OCI-LY7 (cell line): ENCODE measurements around the gene TRPM2. TPM values are rescaled to one million over a fixed set of nuclear protein-coding genes. Genes with fewer than 3 reads are reported as not detected.

ENCODE experiments used
- BruUV-seq: library from RNA; stranded (reverse); fragments of 400-500 nt; replicated peaks from 2 replicates; lab custom pipeline; 2021; lab: Mats Ljungman, UMichigan
- CTCF ChIA-PET: fragments of 300-600 bp; sonication (Branson Sonifier 250); formaldehyde crosslinking; loops from one replicate; lab custom pipeline; 2022; ENCODE audit warnings: antibody characterized with exemption; ENCODE audit not compliant: unreplicated experiment; lab: Charles Lee
- POLR2A ChIA-PET: fragments of 300-600 bp; sonication (Branson Sonifier 250); formaldehyde crosslinking; loops from one replicate; lab custom pipeline; 2022; ENCODE audit warnings: antibody characterized with exemption; lab: Charles Lee
- DNase-seq: peaks from one replicate; pipeline ENCODE4 v3.0.0-alpha.2; 2015; ENCODE audit warnings: low spot score
- H2AFZ ChIP-seq: fragments of 200-600 bp; sonication (generic), shearing (Covaris generic); 2 replicates; pipeline ENCODE4 v1.6.1; 2014; ENCODE audit warnings: mild to moderate bottlenecking, antibody characterized with exemption, low read length, moderate library complexity
- H3K27ac ChIP-seq: fragments of 200-600 bp; sonication (generic); 2 replicates; pipeline ENCODE4 v1.5.1; 2014; ENCODE audit warnings: mixed run types, low read depth, mild to moderate bottlenecking, moderate library complexity, low read length, inconsistent platforms; ENCODE audit not compliant: poor library complexity, severe bottlenecking
- H3K36me3 ChIP-seq: fragments of 200-600 bp; sonication (generic); 2 replicates; pipeline ENCODE4 v1.6.1; 2014; ENCODE audit warnings: mild to moderate bottlenecking, antibody characterized with exemption, low read length, moderate library complexity, mixed read lengths; ENCODE audit not compliant: insufficient read depth
- H3K4me1 ChIP-seq: fragments of 200-600 bp; sonication (generic); 2 replicates; pipeline ENCODE4 v1.5.1; 2014; ENCODE audit warnings: mild to moderate bottlenecking, low read length; ENCODE audit not compliant: insufficient read depth, poor library complexity, severe bottlenecking
- H3K4me2 ChIP-seq: fragments of 200-600 bp; sonication (generic); 2 replicates; pipeline ENCODE4 v1.6.1; 2014; ENCODE audit warnings: mild to moderate bottlenecking, low read length
- H3K4me3 ChIP-seq: fragments of 200-600 bp; sonication (generic); 2 replicates; pipeline ENCODE4 v1.5.1; 2014; ENCODE audit warnings: mild to moderate bottlenecking, low read depth, low read length; ENCODE audit not compliant: poor library complexity, severe bottlenecking
- H3K79me2 ChIP-seq: fragments of 200-600 bp; sonication (generic); 2 replicates; pipeline ENCODE4 v1.6.1; 2016; ENCODE audit warnings: low read depth, mild to moderate bottlenecking, low read length, moderate library complexity, mixed read lengths; ENCODE audit not compliant: insufficient read depth
- H3K9me2 ChIP-seq: fragments of 200-600 bp; sonication (generic); 2 replicates; pipeline ENCODE4 v1.6.1; 2016; ENCODE audit warnings: mild to moderate bottlenecking, low read length, mixed read lengths; ENCODE audit not compliant: insufficient read depth
- H3K9me3 ChIP-seq: fragments of 200-600 bp; sonication (generic); 2 replicates; pipeline ENCODE4 v1.6.1; 2014; ENCODE audit warnings: mild to moderate bottlenecking, mixed run types, low read length, mixed read lengths
- H4K20me1 ChIP-seq: fragments of 200-600 bp; sonication (generic); 2 replicates; pipeline ENCODE4 v1.6.1; 2014; ENCODE audit warnings: mild to moderate bottlenecking, antibody characterized with exemption, low read length, moderate library complexity, mixed read lengths; ENCODE audit not compliant: insufficient read depth
- CTCF ChIP-seq: fragments of 200-600 bp; sonication (generic); conservative IDR thresholded peaks from 2 replicates; pipeline ENCODE4 v1.5.1; 2014; ENCODE audit warnings: mild to moderate bottlenecking, antibody characterized with exemption, low read length, moderate library complexity, mixed read lengths
- EZH2phosphoT487 ChIP-seq: fragments of 200-600 bp; sonication (generic); IDR thresholded peaks from 2 replicates; pipeline ENCODE4 v1.6.1; 2018; ENCODE audit warnings: low read depth, borderline replicate concordance, mild to moderate bottlenecking, mixed run types, antibody characterized with exemption, low read length, moderate library complexity, mixed read lengths
- intact Hi-C: fragments of 100-400 bp; cut with micrococcal nuclease; formaldehyde crosslinking; loops from one replicate; pipeline ENCODE4 v1.10.0; 2022; ENCODE audit not compliant: unreplicated experiment
- total RNA-seq, 2 experiments: library from RNA; depleted of rRNA in 1 of 2; stranded (reverse); fragments of >200 nt in 1 of 2; shearing (Covaris generic) in 1 of 2; gene quantifications; 2 replicates each; pipeline ENCODE4 v1.2.3, GENCODE V29; 2014 to 2022

Gene TRPM2
- total RNA-seq, 2 experiments from 2014 or later = 1.8 to 7.1 TPM

- CTCF ChIA-PET = no interaction called here
- POLR2A ChIA-PET = no interaction called here
- intact Hi-C loops = no loop called here
- H3K36me3 ChIP-seq = no peaks in the 10 kb centered on the region
- DNase-seq = no peak
- no peaks in the 10 kb centered on the region for H3K4me1 ChIP-seq
- TF ChIP-seq CTCF (no peak), EZH2phosphoT487 (no peak)
- no peak overlapping the region for H3K4me2 ChIP-seq
- H3K9me3 ChIP-seq = no peaks in the 10 kb centered on the region
- no peaks in the 10 kb centered on the region for H3K9me2 ChIP-seq
- H3K79me2 ChIP-seq = no peaks in the 10 kb centered on the region
- no peak overlapping the region for H2AFZ ChIP-seq
- H3K4me3 ChIP-seq = no peak overlapping the region
- no peak overlapping the region for H3K27ac ChIP-seq
- H4K20me1 ChIP-seq = no peaks in the 10 kb centered on the region
- BruUV-seq = no TSS peak
Measured at GRCh38 chr21:44375761-44376241, 22.4 kb downstream of the TRPM2 start.

- Histone ChIP-seq H3K4me2 (no peak overlapping the region), H2AFZ (no peak overlapping the region), H3K27ac (no peak overlapping the region), H3K79me2 (no peaks in the 10 kb centered on the region), H3K4me3 (no peak overlapping the region), H3K36me3 (no peaks in the 10 kb centered on the region), H3K4me1 (no peaks in the 10 kb centered on the region), H4K20me1 (no peaks in the 10 kb centered on the region), H3K9me2 (no peaks in the 10 kb centered on the region), H3K9me3 (no peaks in the 10 kb centered on the region)
- intact Hi-C loops = no loop called here
- POLR2A ChIA-PET = no interaction called here
- no peak for TF ChIP-seq CTCF
- no peak for TF ChIP-seq EZH2phosphoT487
- no peak for DNase-seq
- CTCF ChIA-PET = no interaction called here
- no TSS peak for BruUV-seq
Measured at GRCh38 chr21:44376606-44377005, 23.2 kb downstream of the TRPM2 start.

GRCh38 chr21:44377201-44377921, 23.9 kb downstream of the TRPM2 start:
- H3K9me3 ChIP-seq = no peaks in the 10 kb centered on the region
- no peak overlapping the region for H3K4me2 ChIP-seq
- H3K36me3 ChIP-seq = no peaks in the 10 kb centered on the region
- peak; percentile 23 for DNase-seq
- TF ChIP-seq EZH2phosphoT487 = no peak
- TF ChIP-seq CTCF = peak; percentile 66
- H3K9me2 ChIP-seq = no peaks in the 10 kb centered on the region
- no peak overlapping the region for H3K27ac ChIP-seq
- no peak overlapping the region for H2AFZ ChIP-seq
- ChIA-PET CTCF (no interaction called here), POLR2A (no interaction called here)
- no TSS peak for BruUV-seq
- no peaks in the 10 kb centered on the region for H4K20me1 ChIP-seq
- H3K4me1 ChIP-seq = no peaks in the 10 kb centered on the region
- intact Hi-C loops = no loop called here
- no peaks in the 10 kb centered on the region for H3K79me2 ChIP-seq
- H3K4me3 ChIP-seq = no peak overlapping the region
